ENCODE results near the gene USP35. TPM values are rescaled to one million over a fixed set of nuclear protein-coding genes. Genes with fewer than 3 reads are reported as not detected.

The USP35 gene
- total RNA-seq, 2 donors from 2014 or later = 9.6 to 10.0 TPM

- Mint-ChIP-seq H3K36me3 (ENCODE audit: low read depth) (peaks cover 28% of the 10 kb centered on the region), H3K4me3 (no peak overlapping the region)
- ATAC-seq (replicated peaks) = no peak
Measured at GRCh38 chr11:78212586-78213371, 24.1 kb downstream of the USP35 start.

DNA sequence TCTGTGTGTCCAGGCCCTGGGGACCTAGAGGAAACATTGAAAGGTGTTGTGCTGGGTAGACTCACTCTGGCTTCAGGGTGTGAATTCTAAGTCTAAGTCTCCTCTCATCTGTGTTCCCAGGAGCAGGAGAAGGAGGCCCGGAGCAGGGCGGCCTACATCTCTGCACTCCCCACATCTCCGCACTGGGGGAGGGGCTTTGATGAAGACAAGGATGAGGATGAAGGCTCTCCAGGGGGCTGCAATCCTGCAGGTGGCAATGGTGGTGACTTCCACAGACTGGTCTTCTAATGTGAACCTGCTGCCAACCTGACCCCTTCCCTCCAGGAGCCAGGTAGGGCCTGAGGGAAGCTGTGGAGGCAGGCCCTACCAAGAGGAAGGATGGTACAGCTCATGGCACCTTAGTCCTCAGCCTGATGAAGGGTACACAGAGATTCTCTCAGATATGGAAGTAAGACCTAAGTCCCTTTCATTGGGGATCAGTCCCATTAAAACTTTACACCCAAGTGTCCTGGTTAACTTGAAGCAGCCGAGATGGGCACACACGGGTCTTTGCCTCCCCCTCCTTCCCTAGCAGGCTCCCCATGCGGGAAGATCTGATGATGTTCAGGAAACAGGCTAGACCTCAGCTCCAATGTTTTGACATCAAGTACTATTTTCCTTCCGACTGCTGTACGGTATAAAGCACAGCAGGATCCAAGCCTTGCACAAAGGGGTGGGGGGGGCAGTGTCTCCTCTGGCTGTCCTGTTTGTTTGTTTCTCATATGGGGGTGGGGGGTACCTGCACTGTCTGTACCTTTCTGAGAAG is 25.0 kb downstream of the USP35 start:
- ATAC-seq (replicated peaks) = no peak
- no peak overlapping the region for H3K27ac Mint-ChIP-seq
- no peaks in the 10 kb centered on the region for H3K27me3 Mint-ChIP-seq
- no peaks in the 10 kb centered on the region for H3K9me3 Mint-ChIP-seq
- H3K36me3 Mint-ChIP-seq (ENCODE audit: low read depth) = peaks cover 28% of the 10 kb centered on the region
- no peaks in the 10 kb centered on the region for H3K4me1 Mint-ChIP-seq
- no peak overlapping the region for H3K4me3 Mint-ChIP-seq

More at GRCh38 chr11:78212586-78213371, 24.1 kb downstream of the USP35 start:
- H3K9me3 Mint-ChIP-seq = no peaks in the 10 kb centered on the region
- no peaks in the 10 kb centered on the region for H3K27me3 Mint-ChIP-seq
- no peaks in the 10 kb centered on the region for H3K4me1 Mint-ChIP-seq
- no peak overlapping the region for H3K27ac Mint-ChIP-seq

- H3K4me1 Mint-ChIP-seq = no peaks in the 10 kb centered on the region
- H3K4me3 Mint-ChIP-seq = no peak overlapping the region
- H3K9me3 Mint-ChIP-seq = no peaks in the 10 kb centered on the region
- H3K27me3 Mint-ChIP-seq = no peaks in the 10 kb centered on the region
- no peak for ATAC-seq (replicated peaks)
- H3K27ac Mint-ChIP-seq = no peak overlapping the region
- peaks cover 19% of the 10 kb centered on the region for H3K36me3 Mint-ChIP-seq (ENCODE audit: low read depth)
Measured at GRCh38 chr11:78214331-78215194, 25.8 kb downstream of the USP35 start.

- no peak overlapping the region for H3K27ac Mint-ChIP-seq
- no peaks in the 10 kb centered on the region for H3K9me3 Mint-ChIP-seq
- peaks cover 5% of the 10 kb centered on the region for H3K36me3 Mint-ChIP-seq (ENCODE audit: low read depth)
- ATAC-seq (replicated peaks) = no peak
- H3K4me1 Mint-ChIP-seq = no peaks in the 10 kb centered on the region
- no peak overlapping the region for H3K4me3 Mint-ChIP-seq
- H3K27me3 Mint-ChIP-seq = no peaks in the 10 kb centered on the region
Measured at GRCh38 chr11:78216021-78216420, 27.3 kb downstream of the USP35 start.

DNA sequence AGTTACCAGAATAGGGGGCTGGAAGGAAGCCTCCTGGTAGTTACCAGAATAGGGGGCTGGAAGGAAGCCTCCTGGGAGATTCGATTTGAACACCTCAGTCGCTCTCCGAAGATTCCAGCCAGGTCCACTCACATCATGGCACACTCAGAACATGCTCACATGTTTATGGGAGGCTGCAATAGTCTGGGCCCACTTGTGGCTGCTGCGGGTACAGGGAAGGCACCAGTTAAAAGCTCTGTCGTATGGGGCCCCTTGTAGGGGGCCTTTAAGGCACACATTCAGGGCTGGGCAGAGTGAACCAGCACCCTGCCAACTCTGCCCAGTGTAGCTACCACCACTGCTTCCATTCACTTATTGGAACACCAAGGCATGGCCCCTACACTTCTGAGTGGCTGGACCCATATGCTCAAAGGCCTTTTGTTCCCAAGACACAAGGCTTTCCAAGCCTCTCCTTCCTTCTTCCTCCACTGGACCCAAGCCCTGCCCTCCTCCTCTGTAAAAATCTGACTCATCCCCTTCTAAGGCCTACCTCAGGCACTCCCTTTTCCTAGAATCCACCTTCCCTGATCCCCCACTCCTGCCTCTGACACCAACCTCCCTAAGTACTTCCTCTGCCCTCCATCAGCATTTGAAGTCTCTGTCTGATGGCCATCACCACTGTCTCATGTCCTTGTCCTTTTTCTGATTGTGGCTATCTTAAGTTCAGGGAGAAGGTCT is 28.0 kb downstream of the USP35 start:
- no peaks in the 10 kb centered on the region for H3K36me3 Mint-ChIP-seq (ENCODE audit: low read depth)
- H3K4me1 Mint-ChIP-seq = no peaks in the 10 kb centered on the region
- no peak overlapping the region for H3K4me3 Mint-ChIP-seq
- no peaks in the 10 kb centered on the region for H3K9me3 Mint-ChIP-seq
- no peak for ATAC-seq (replicated peaks)
- peak overlapping the region; percentile 22 for H3K27ac Mint-ChIP-seq
- H3K27me3 Mint-ChIP-seq = no peaks in the 10 kb centered on the region

GRCh38 chr11:78217650-78218541 is 29.2 kb downstream of the USP35 start:
- no peaks in the 10 kb centered on the region for H3K27me3 Mint-ChIP-seq
- no peaks in the 10 kb centered on the region for H3K4me1 Mint-ChIP-seq
- no peak for ATAC-seq (replicated peaks)
- no peaks in the 10 kb centered on the region for H3K36me3 Mint-ChIP-seq (ENCODE audit: low read depth)
- no peak overlapping the region for H3K27ac Mint-ChIP-seq
- no peak overlapping the region for H3K4me3 Mint-ChIP-seq
- H3K9me3 Mint-ChIP-seq = no peaks in the 10 kb centered on the region

GRCh38 chr11:78218707-78219492 is 30.2 kb downstream of the USP35 start:
- H3K27me3 Mint-ChIP-seq = no peaks in the 10 kb centered on the region
- H3K4me3 Mint-ChIP-seq = no peak overlapping the region
- H3K36me3 Mint-ChIP-seq (ENCODE audit: low read depth) = no peaks in the 10 kb centered on the region
- no peaks in the 10 kb centered on the region for H3K9me3 Mint-ChIP-seq
- ATAC-seq (replicated peaks) = no peak
- peak overlapping the region; percentile 20 for H3K27ac Mint-ChIP-seq
- H3K4me1 Mint-ChIP-seq = no peaks in the 10 kb centered on the region

DNA sequence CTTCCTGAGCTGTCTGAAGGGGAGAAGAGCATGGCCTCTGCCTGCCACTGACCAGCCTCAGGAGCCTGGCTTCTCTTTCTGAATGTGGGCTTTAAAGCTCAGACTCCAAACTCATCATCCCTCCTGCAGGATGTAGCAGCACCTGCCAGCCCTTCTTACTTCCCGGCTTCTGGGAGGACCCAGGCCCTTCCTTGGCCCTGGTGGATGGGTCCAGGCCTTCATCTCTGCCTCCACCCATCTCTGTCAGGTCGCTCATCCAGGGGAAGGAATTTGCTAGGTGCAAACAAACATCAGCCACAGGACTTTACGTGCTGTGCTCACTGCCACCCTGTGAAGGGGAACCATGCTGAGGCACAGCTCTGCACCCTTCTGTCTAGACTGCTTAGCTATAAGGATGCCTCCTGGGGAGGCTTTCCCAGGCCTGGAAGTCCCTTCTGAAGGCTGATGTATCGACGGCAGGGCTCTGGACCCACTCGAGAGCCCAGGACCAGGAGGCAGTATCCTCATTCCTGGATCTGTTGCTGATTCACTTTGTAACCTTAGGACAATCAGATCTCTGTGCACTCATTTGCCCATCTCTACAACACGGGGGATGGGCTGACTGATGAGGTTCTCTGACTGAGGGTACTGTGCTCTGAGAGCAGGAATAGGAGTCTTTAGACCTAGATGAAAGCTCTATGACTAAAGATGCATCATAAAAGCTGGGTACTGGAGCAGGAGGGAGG is 30.9 kb downstream of the USP35 start:
- no peak for ATAC-seq (replicated peaks)
- Mint-ChIP-seq H3K27ac (no peak overlapping the region), H3K4me3 (no peak overlapping the region), H3K36me3 (ENCODE audit: low read depth) (no peaks in the 10 kb centered on the region), H3K4me1 (no peaks in the 10 kb centered on the region), H3K9me3 (no peaks in the 10 kb centered on the region), H3K27me3 (no peaks in the 10 kb centered on the region)

DNA sequence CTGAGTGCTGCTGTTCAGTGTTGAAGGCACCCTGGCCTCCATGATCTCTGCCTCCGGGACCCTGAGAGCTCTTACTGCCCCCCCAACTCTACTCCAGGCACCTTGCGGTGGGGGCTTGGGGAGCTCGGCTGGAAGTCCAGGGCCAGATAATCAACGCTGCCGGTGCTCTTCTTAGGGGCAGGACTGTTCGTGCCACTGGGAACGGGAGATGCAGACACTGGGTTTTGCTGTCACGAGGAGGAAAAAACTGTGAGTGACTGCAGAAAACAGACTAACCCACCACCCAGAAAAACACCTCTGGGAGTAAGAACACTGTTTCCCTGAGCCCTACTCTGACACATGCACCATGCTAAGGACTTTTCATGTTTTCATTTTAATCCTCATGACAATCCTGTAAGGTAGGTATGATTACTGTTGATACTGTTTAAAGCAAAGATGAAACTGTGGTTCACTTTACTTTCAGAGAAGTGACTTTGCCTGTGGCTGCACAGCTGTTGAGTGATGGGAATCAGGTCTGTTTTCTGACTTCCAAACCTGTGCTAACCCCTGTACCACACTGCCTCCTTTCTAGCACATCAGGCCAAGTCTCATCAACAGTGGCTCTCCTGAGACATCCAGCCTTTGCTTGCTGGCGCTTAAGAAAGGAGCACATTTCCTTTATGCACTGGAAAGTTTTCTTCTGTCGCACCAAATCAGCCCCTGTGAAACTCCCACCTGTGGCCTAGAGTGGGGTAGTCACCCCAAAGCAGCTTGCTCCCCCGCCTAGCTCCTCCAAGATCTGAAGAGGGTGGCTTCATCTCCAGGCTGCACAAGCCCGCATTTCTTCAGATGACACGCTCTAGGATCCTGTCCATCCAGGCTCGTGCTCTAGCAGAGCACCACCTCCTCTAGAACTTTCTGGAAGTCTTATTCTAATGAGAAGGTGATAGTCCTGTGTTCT is 31.8 kb downstream of the USP35 start:
- Mint-ChIP-seq H3K36me3 (ENCODE audit: low read depth) (no peaks in the 10 kb centered on the region), H3K27ac (peak overlapping the region; percentile 52), H3K4me3 (no peak overlapping the region)

GRCh38 chr11:78221396-78222315 is 32.9 kb downstream of the USP35 start:
- peak overlapping the region; percentile 52 for H3K27ac Mint-ChIP-seq
- no peak for ATAC-seq (replicated peaks)
- no peaks in the 10 kb centered on the region for H3K4me1 Mint-ChIP-seq
- H3K4me3 Mint-ChIP-seq = no peak overlapping the region
- no peaks in the 10 kb centered on the region for H3K36me3 Mint-ChIP-seq (ENCODE audit: low read depth)
- no peaks in the 10 kb centered on the region for H3K27me3 Mint-ChIP-seq
- H3K9me3 Mint-ChIP-seq = no peaks in the 10 kb centered on the region

More for the DNA sequence above, 31.8 kb downstream of the USP35 start:
- ATAC-seq (replicated peaks) = peak; percentile 30
- Mint-ChIP-seq H3K27me3 (no peaks in the 10 kb centered on the region), H3K4me1 (no peaks in the 10 kb centered on the region), H3K9me3 (no peaks in the 10 kb centered on the region)
